HepG2 (cell line): Measurements from ENCODE around the gene LEFTY2. TPM values are rescaled to one million over a fixed set of nuclear protein-coding genes. Genes with fewer than 3 reads are reported as not detected.

Experiments
- EP300 ChIP-seq, 3 experiments: sonication (generic) in 1 of 3; formaldehyde crosslinking in 1 of 3; IDR thresholded peaks; 2 replicates each; pipeline versions ENCODE4 v1.5.1 to v1.6.1; 2011 to 2020; ENCODE audit warnings: low read depth in 2 of 3, low read length in 2 of 3, borderline replicate concordance in 1 of 3, improper control_type of control experiment in 1 of 3, mild to moderate bottlenecking in 1 of 3, missing genetic modification reagents in 1 of 3, moderate library complexity in 1 of 3
- FOXA1 ChIP-seq, 2 experiments: fragments of 450-650 bp in 1 of 2; sonication (generic) in 1 of 2; formaldehyde crosslinking in 1 of 2; IDR thresholded peaks; 2 replicates each; pipeline versions ENCODE4 v1.4.0 to v1.6.1; 2016 to 2020; ENCODE audit warnings: missing genetic modification reagents in 1 of 2
- FOXP1 ChIP-seq, 2 experiments: fragments of 450-650 bp in 1 of 2; IDR thresholded peaks; 2 replicates each; pipeline ENCODE4 v1.6.1; 2017 to 2018; ENCODE audit warnings: antibody characterized with exemption in 1 of 2
- FOXP4 ChIP-seq: sonication (generic); formaldehyde crosslinking; IDR thresholded peaks from 2 replicates; pipeline ENCODE4 v1.4.0; 2020; ENCODE audit warnings: missing genetic modification reagents
- NR2F2 ChIP-seq: IDR thresholded peaks from 2 replicates; pipeline ENCODE4 v1.6.1; 2012; ENCODE audit warnings: low read depth, inconsistent platforms, borderline replicate concordance
- PHF8 ChIP-seq: sonication (generic); formaldehyde crosslinking; IDR thresholded peaks from 2 replicates; pipeline ENCODE4 v1.5.0; 2020; ENCODE audit warnings: missing genetic modification reagents
- ZHX1 ChIP-seq: sonication (generic); formaldehyde crosslinking; IDR thresholded peaks from 2 replicates; pipeline ENCODE4 v1.8.1; 2022; ENCODE audit warnings: low read depth, mild to moderate bottlenecking, missing genetic modification reagents
- ZNF121 ChIP-seq: sonication (generic); formaldehyde crosslinking; IDR thresholded peaks from 2 replicates; pipeline ENCODE4 v1.5.0; 2020; ENCODE audit warnings: mild to moderate bottlenecking, missing genetic modification reagents
- ZNF883 ChIP-seq: sonication (generic); formaldehyde crosslinking; IDR thresholded peaks from 2 replicates; pipeline ENCODE4 v1.5.1; 2020; ENCODE audit warnings: mild to moderate bottlenecking, missing genetic modification reagents; ENCODE audit errors: not compliant biosample characterization
- polyA plus RNA-seq, 8 experiments: library from polyadenylated mRNA; depleted of rRNA in 3 of 8; stranded (reverse) in 7 of 8; unstranded in 1 of 8; fragments of >200 nt; fragmentation: Illumina TruSeq in 4 of 8; extraction: Trizol in 4 of 8; gene quantifications; 2 replicates each; pipeline versions ENCODE4 v1.2.1 to v1.2.3, GENCODE V29; 2011 to 2016; ENCODE audit warnings: low read depth in 4 of 8, missing spikeins in 1 of 8, mixed read lengths in 1 of 8; ENCODE audit not compliant: insufficient read depth in 1 of 8
- total RNA-seq, 5 experiments: library from RNA; depleted of rRNA; stranded (reverse); fragments of >200 nt; fragmentation: Illumina TruSeq; extraction: Trizol; gene quantifications; 2 replicates each; pipeline ENCODE4 v1.2.3, GENCODE V29; 2016; ENCODE audit warnings: low read depth in 1 of 5
- TF ChIP-seq, protein P1 (sequence below): IDR thresholded peaks from 2 replicates; pipeline ENCODE4 v1.4.0; 2020; ENCODE audit warnings: mild to moderate bottlenecking, missing genetic modification reagents
- TF ChIP-seq, protein P2 (sequence below): sonication (generic); formaldehyde crosslinking; IDR thresholded peaks from 2 replicates; pipeline ENCODE4 v1.4.0; 2020; ENCODE audit warnings: missing genetic modification reagents

The LEFTY2 gene
- total and polyA plus RNA-seq, 2 of the 13 experiments (the other 11 are each of a cell fraction or from before 2014, with no cell fraction given), result 0.13 to 0.33 TPM

GRCh38 chr1:225891229-225891972, 49.6 kb downstream of the LEFTY2 start (continued):
- TF ChIP-seq, protein P1, sequence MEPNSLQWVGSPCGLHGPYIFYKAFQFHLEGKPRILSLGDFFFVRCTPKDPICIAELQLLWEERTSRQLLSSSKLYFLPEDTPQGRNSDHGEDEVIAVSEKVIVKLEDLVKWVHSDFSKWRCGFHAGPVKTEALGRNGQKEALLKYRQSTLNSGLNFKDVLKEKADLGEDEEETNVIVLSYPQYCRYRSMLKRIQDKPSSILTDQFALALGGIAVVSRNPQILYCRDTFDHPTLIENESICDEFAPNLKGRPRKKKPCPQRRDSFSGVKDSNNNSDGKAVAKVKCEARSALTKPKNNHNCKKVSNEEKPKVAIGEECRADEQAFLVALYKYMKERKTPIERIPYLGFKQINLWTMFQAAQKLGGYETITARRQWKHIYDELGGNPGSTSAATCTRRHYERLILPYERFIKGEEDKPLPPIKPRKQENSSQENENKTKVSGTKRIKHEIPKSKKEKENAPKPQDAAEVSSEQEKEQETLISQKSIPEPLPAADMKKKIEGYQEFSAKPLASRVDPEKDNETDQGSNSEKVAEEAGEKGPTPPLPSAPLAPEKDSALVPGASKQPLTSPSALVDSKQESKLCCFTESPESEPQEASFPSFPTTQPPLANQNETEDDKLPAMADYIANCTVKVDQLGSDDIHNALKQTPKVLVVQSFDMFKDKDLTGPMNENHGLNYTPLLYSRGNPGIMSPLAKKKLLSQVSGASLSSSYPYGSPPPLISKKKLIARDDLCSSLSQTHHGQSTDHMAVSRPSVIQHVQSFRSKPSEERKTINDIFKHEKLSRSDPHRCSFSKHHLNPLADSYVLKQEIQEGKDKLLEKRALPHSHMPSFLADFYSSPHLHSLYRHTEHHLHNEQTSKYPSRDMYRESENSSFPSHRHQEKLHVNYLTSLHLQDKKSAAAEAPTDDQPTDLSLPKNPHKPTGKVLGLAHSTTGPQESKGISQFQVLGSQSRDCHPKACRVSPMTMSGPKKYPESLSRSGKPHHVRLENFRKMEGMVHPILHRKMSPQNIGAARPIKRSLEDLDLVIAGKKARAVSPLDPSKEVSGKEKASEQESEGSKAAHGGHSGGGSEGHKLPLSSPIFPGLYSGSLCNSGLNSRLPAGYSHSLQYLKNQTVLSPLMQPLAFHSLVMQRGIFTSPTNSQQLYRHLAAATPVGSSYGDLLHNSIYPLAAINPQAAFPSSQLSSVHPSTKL, result 0 out of 2 replicates have a peak, but pooled peaks have one; percentile 8
- TF ChIP-seq, protein P2, sequence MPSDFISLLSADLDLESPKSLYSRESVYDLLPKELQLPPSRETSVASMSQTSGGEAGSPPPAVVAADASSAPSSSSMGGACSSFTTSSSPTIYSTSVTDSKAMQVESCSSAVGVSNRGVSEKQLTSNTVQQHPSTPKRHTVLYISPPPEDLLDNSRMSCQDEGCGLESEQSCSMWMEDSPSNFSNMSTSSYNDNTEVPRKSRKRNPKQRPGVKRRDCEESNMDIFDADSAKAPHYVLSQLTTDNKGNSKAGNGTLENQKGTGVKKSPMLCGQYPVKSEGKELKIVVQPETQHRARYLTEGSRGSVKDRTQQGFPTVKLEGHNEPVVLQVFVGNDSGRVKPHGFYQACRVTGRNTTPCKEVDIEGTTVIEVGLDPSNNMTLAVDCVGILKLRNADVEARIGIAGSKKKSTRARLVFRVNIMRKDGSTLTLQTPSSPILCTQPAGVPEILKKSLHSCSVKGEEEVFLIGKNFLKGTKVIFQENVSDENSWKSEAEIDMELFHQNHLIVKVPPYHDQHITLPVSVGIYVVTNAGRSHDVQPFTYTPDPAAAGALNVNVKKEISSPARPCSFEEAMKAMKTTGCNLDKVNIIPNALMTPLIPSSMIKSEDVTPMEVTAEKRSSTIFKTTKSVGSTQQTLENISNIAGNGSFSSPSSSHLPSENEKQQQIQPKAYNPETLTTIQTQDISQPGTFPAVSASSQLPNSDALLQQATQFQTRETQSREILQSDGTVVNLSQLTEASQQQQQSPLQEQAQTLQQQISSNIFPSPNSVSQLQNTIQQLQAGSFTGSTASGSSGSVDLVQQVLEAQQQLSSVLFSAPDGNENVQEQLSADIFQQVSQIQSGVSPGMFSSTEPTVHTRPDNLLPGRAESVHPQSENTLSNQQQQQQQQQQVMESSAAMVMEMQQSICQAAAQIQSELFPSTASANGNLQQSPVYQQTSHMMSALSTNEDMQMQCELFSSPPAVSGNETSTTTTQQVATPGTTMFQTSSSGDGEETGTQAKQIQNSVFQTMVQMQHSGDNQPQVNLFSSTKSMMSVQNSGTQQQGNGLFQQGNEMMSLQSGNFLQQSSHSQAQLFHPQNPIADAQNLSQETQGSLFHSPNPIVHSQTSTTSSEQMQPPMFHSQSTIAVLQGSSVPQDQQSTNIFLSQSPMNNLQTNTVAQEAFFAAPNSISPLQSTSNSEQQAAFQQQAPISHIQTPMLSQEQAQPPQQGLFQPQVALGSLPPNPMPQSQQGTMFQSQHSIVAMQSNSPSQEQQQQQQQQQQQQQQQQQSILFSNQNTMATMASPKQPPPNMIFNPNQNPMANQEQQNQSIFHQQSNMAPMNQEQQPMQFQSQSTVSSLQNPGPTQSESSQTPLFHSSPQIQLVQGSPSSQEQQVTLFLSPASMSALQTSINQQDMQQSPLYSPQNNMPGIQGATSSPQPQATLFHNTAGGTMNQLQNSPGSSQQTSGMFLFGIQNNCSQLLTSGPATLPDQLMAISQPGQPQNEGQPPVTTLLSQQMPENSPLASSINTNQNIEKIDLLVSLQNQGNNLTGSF (CRISPR knock-in tag), result no peak
- TF ChIP-seq ZHX1 (CRISPR knock-in tag) (no peak), FOXP1 (IDR thresholded peaks at IDR 0.05) (no peak), FOXP1 (CRISPR knock-in tag; IDR thresholded peaks at IDR 0.05) (peak; percentile 67), ZNF883 (CRISPR knock-in tag) (peak; percentile 57), PHF8 (CRISPR knock-in tag) (peak; percentile 17; the same call in 1 of the 2 replicates), EP300 (IDR thresholded peaks at IDR 0.05; ENCODE audit: low read depth in 2 of 2, low read length in 2 of 2) (peak in 1 of 2 experiments; percentile 46; a peak in 1 of 4 replicates), EP300 (CRISPR knock-in tag; IDR thresholded peaks at IDR 0.05; ENCODE audit: borderline replicate concordance) (no peak), NR2F2 (0 out of 2 replicates have a peak, but pooled peaks have one; percentile 18), FOXA1 (IDR thresholded peaks at IDR 0.05) (no peak), FOXA1 (CRISPR knock-in tag; IDR thresholded peaks at IDR 0.05) (peak; percentile 55), ZNF121 (CRISPR knock-in tag) (peak; percentile 88), FOXP4 (CRISPR knock-in tag) (peak; percentile 38; the same call in 1 of the 2 replicates)
